Natural killer cell (primary cell): ENCODE data around the gene COL11A2. TPM values are rescaled to one million over a fixed set of nuclear protein-coding genes. Genes with fewer than 3 reads are reported as not detected.

Source experiments
- ATAC-seq, 3 donors: fragments of 150-1000 bp in 2 of 3; fragments of 200-7000 bp in 1 of 3; cut with Tn5 transposase; 1 replicate in 1 of 3; 2 replicates in 2 of 3; pipeline ENCODE4 v1.10.0; 2021; ENCODE audit warnings: mild to moderate bottlenecking in 2 of 3, moderate library complexity in 2 of 3
- DNase-seq, 2 donors: peaks; one replicate each; pipeline versions ENCODE4 v3.0.0 to v3.0.0-alpha.2; 2013 to 2021; ENCODE audit warnings: mixed read lengths in 1 of 2
- H3K27ac ChIP-seq: one replicate; pipeline ENCODE4 v1.5.1; 2013; ENCODE audit warnings: mild to moderate bottlenecking, low read length
- H3K27me3 ChIP-seq: one replicate; pipeline ENCODE4 v1.6.1; 2013; ENCODE audit warnings: low read length; ENCODE audit not compliant: control insufficient read depth, insufficient read depth
- H3K36me3 ChIP-seq: one replicate; pipeline ENCODE4 v1.6.1; 2013; ENCODE audit warnings: low read length; ENCODE audit not compliant: control insufficient read depth, insufficient read depth
- H3K4me1 ChIP-seq: one replicate; pipeline ENCODE4 v1.6.1; 2013; ENCODE audit warnings: low read length; ENCODE audit not compliant: control insufficient read depth, insufficient read depth
- H3K4me3 ChIP-seq: one replicate; pipeline ENCODE4 v1.5.1; 2013; ENCODE audit warnings: low read length
- H3K9me3 ChIP-seq: one replicate; pipeline ENCODE4 v1.6.1; 2013; ENCODE audit warnings: low read length; ENCODE audit not compliant: control insufficient read depth, insufficient read depth
- H3K27ac Mint-ChIP-seq, 2 donors: one replicate each; pipeline ENCODE4 v1.8.0; 2022; ENCODE audit warnings: mild to moderate bottlenecking in 2 of 2, mixed read lengths in 2 of 2, moderate library complexity in 1 of 2
- H3K27me3 Mint-ChIP-seq, 2 donors: one replicate each; pipeline ENCODE4 v1.8.0; 2022; ENCODE audit warnings: low read depth in 2 of 2, mixed read lengths in 2 of 2
- H3K36me3 Mint-ChIP-seq: one replicate; pipeline ENCODE4 v1.8.0; 2022; ENCODE audit warnings: mixed read lengths
- H3K4me1 Mint-ChIP-seq, 2 donors: one replicate each; pipeline ENCODE4 v1.8.0; 2022; ENCODE audit warnings: mixed read lengths in 2 of 2
- H3K4me3 Mint-ChIP-seq: one replicate; pipeline ENCODE4 v1.8.0; 2022; ENCODE audit warnings: mild to moderate bottlenecking, moderate library complexity, mixed read lengths
- H3K9me3 Mint-ChIP-seq, 2 donors: one replicate each; pipeline ENCODE4 v1.8.0; 2022; ENCODE audit warnings: mixed read lengths in 2 of 2
- CTCF ChIP-seq: fragments of 200-600 bp; IDR thresholded peaks from one replicate; pipeline ENCODE4 v1.8.0; 2022; ENCODE audit warnings: antibody characterized with exemption
- WGBS: methylation state at CpG from one replicate; pipeline ENCODE4 v1.1.7; 2013; ENCODE audit warnings: missing lambda C conversion rate; ENCODE audit not compliant: insufficient coverage; 5-methylcytosine and 5-hydroxymethylcytosine counted together
- intact Hi-C: fragments of 100-400 bp; cut with micrococcal nuclease; formaldehyde crosslinking; loops from one replicate; pipeline ENCODE4 v1.14.2; 2022
- total RNA-seq, 4 donors: library from RNA; stranded (reverse); fragments of 120-200 nt in 1 of 4; gene quantifications; one replicate each; pipeline versions ENCODE4 v1.2.3 to v1.2.4, GENCODE V29; 2013 to 2022

The COL11A2 gene
- total RNA-seq, 3 donors from 2014 or later (not counting 1 experiment from before 2014, with no cell fraction given): 0.93 to 2.0 (median 0.94) TPM

- Histone ChIP-seq H3K36me3 (peaks cover 6% of the 10 kb centered on the region), H3K4me1 (peaks cover 40% of the 10 kb centered on the region), H3K27me3 (peaks cover 7% of the 10 kb centered on the region), H3K27ac (peak within 1 kb of the TSS; percentile 96), H3K9me3 (no peaks in the 10 kb centered on the region), H3K4me3 (peak within 1 kb of the TSS; percentile 97)
- WGBS: under 1% methylated on average over 83 of the region's 86 CpGs
- H3K4me3 Mint-ChIP-seq: peak within 1 kb of the TSS; percentile 98
- H3K9me3 Mint-ChIP-seq: no peaks in the 10 kb centered on the region
- peak; percentile 67 to 79 (median 71) for ATAC-seq
- no peak for TF ChIP-seq CTCF
- H3K36me3 Mint-ChIP-seq: peaks cover 2% of the 10 kb centered on the region
- H3K4me1 Mint-ChIP-seq: peaks cover 41 to 61% of the 10 kb centered on the region in 2 donors
- intact Hi-C loops: loop anchor here (2.0 kb wide), 1 partner anchor 64 kb away; the partner anchor contains the start of gene RPS18
- peak within 1 kb of the TSS; percentile 95 to 97 for H3K27ac Mint-ChIP-seq
- DNase-seq: peak; percentile 88 to 95
- peaks cover 9 to 14% of the 10 kb centered on the region in 2 donors for H3K27me3 Mint-ChIP-seq
Observed at GRCh38 chr6:33208091-33208967, 16.1 kb upstream of the COL11A2 start, which contains the start of gene RING1. TSS of gene RING1 (plus strand) at chr6:33208500. CDS start at chr6:33208823, 323 bp downstream.

GRCh38 chr6:33207552-33208090 lies 15.4 kb upstream of the COL11A2 start:
- ATAC-seq (no peak), DNase-seq (peak in 1 of 2 donors; percentile 63)
- Mint-ChIP-seq H3K9me3 (no peaks in the 10 kb centered on the region), H3K4me3 (peak overlapping the region; percentile 98), H3K27me3 (peaks cover 2 to 7% of the 10 kb centered on the region in 2 donors), H3K36me3 (peaks cover 9% of the 10 kb centered on the region), H3K27ac (peak overlapping the region; percentile 95 to 97), H3K4me1 (peaks cover 39 to 61% of the 10 kb centered on the region in 2 donors)
- peak overlapping the region; percentile 97 for H3K4me3 ChIP-seq
- 2% methylated on average over 29 of the region's 29 CpGs for WGBS
- intact Hi-C loops: loop anchor here (2.0 kb wide), 1 partner anchor 65 kb away; the partner anchor contains the start of gene RPS18
- H3K36me3 ChIP-seq: peaks cover 13% of the 10 kb centered on the region
- H3K9me3 ChIP-seq: no peaks in the 10 kb centered on the region
- peak overlapping the region; percentile 96 for H3K27ac ChIP-seq
- no peak for TF ChIP-seq CTCF
- H3K27me3 ChIP-seq: no peaks in the 10 kb centered on the region
- H3K4me1 ChIP-seq: peaks cover 33% of the 10 kb centered on the region

- Histone ChIP-seq H3K36me3 (peaks cover 19% of the 10 kb centered on the region), H3K27ac (no peak overlapping the region), H3K9me3 (no peaks in the 10 kb centered on the region), H3K4me1 (peaks cover 35% of the 10 kb centered on the region), H3K4me3 (no peak overlapping the region), H3K27me3 (no peaks in the 10 kb centered on the region)
- H3K4me1 Mint-ChIP-seq: peaks cover 43 to 61% of the 10 kb centered on the region in 2 donors
- H3K4me3 Mint-ChIP-seq: peak overlapping the region; percentile 98
- DNase-seq (peak in 1 of 2 donors; percentile 18), ATAC-seq (no peak)
- no peak for TF ChIP-seq CTCF
- peaks cover 13% of the 10 kb centered on the region for H3K36me3 Mint-ChIP-seq
- 40% methylated on average over 13 of the region's 20 CpGs for WGBS
- intact Hi-C loops: no loop called here
- H3K27ac Mint-ChIP-seq: peak overlapping the region; percentile 95 to 97
- H3K27me3 Mint-ChIP-seq: peaks cover 0 to under 1% of the 10 kb centered on the region in 2 donors
- no peaks in the 10 kb centered on the region for H3K9me3 Mint-ChIP-seq
Observed at GRCh38 chr6:33206864-33207551, 14.7 kb upstream of the COL11A2 start.
